Motor neuron (in vitro differentiated cells): ENCODE measurements around the gene LMF1. TPM values are rescaled to one million over a fixed set of nuclear protein-coding genes. Genes with fewer than 3 reads are reported as not detected.
A peak's percentile ranks its signal among the peaks of the same experiment; 100 is the strongest.

Source experiments
- ATAC-seq, 8 experiments: fragments of 200-7000 bp; cut with Tn5 transposase; replicated peaks in 6 of 8; 2 replicates each; pipeline ENCODE4 v1.8.0; 2021; ENCODE audit warnings: mild to moderate bottlenecking in 8 of 8, moderate library complexity in 8 of 8
- H3K27ac ChIP-seq, 2 donors: fragments of 250-450 bp; sonication (Bioruptor Pico); 2 replicates each; pipeline ENCODE4 v1.9.0; 2021; ENCODE audit warnings: antibody characterized with exemption in 2 of 2, mild to moderate bottlenecking in 2 of 2, moderate library complexity in 1 of 2
- H3K4me1 ChIP-seq, 2 donors: fragments of 250-450 bp; sonication (Bioruptor Pico); replicated peaks in 1 of 2; 2 replicates each; pipeline ENCODE4 v1.6.1; 2021; ENCODE audit warnings: antibody characterized with exemption in 2 of 2, mild to moderate bottlenecking in 2 of 2, moderate library complexity in 1 of 2
- H3K4me3 ChIP-seq, 5 donors: fragments of 250-450 bp; sonication (Bioruptor Pico); 2 replicates each; pipeline ENCODE4 v1.9.0; 2021; ENCODE audit warnings: antibody characterized with exemption in 5 of 5, mild to moderate bottlenecking in 5 of 5, moderate library complexity in 4 of 5
- WGBS, 10 experiments: fragments of 450-650 bp; shearing (Covaris generic); methylation state at CpG; one replicate each; pipeline ENCODE4 v1.0.0; 2022; 5-methylcytosine and 5-hydroxymethylcytosine counted together
- in situ Hi-C, 9 experiments: fragments of 400-800 bp; cut with MboI; loops; one replicate each; pipeline ENCODE4 v1.15.0; 2021; ENCODE audit warnings: low sequenced_read_pairs in 9 of 9, low pct_unique_long_range_greater_than_20kb in 2 of 9; ENCODE audit not compliant: unreplicated experiment in 9 of 9
- total RNA-seq, 8 experiments: library from RNA; unstranded; fragments of 300-600 nt; gene quantifications; 2 replicates each; pipeline versions ENCODE4 v1.2.3 to v1.2.4, GENCODE V29; 2022

Gene LMF1
- total RNA-seq, 8 experiments from 2014 or later = 5.1 to 20.0 (median 9.2) TPM

- peak overlapping the region; percentile 26 to 67 for H3K27ac ChIP-seq
- WGBS, 10 experiments = 0 to 72% (median 38%) methylated on average over 1 to 9 of the region's 23 CpGs; no CpG with 5 or more reads in 4 of the 10 experiments
- in situ Hi-C loops = no loop called here
- H3K4me1 ChIP-seq = peaks cover 3 to 10% of the 10 kb centered on the region in 2 donors
- ATAC-seq = peak in 6 of 8 experiments; percentile 32 to 75 (median 38)
- H3K4me3 ChIP-seq = no peak overlapping the region
Measured at GRCh38 chr16:920051-920681, 50.6 kb downstream of the LMF1 start.

- ATAC-seq = no peak
- H3K27ac ChIP-seq = no peak overlapping the region
- in situ Hi-C loops = no loop called here
- peaks cover 3 to 10% of the 10 kb centered on the region in 2 donors for H3K4me1 ChIP-seq
- WGBS, 10 experiments = no CpG with 5 or more reads among the region's 15 CpGs
- H3K4me3 ChIP-seq = no peak overlapping the region
Measured at GRCh38 chr16:919658-920050, 51.1 kb downstream of the LMF1 start.

GRCh38 chr16:918741-919657 is 51.8 kb downstream of the LMF1 start:
- no peak overlapping the region for H3K4me3 ChIP-seq
- H3K4me1 ChIP-seq = peaks cover 3 to 10% of the 10 kb centered on the region in 2 donors
- in situ Hi-C loops = no loop called here
- no peak overlapping the region for H3K27ac ChIP-seq
- WGBS, 10 experiments = 80 to 96% (median 93%) methylated on average over 2 to 19 of the region's 47 CpGs; no CpG with 5 or more reads in 6 of the 10 experiments
- ATAC-seq = no peak

GRCh38 chr16:918068-918467 is 52.7 kb downstream of the LMF1 start:
- 83 to 100% (median 94%) methylated on average over 2 to 15 of the region's 20 CpGs; no CpG with 5 or more reads in 3 of the 10 experiments for WGBS, 10 experiments
- Histone ChIP-seq H3K4me3 (no peak overlapping the region), H3K4me1 (peaks cover 5 to 10% of the 10 kb centered on the region in 2 donors), H3K27ac (no peak overlapping the region)
- in situ Hi-C loops = no loop called here
- ATAC-seq = no peak

- ATAC-seq = no peak
- no peak overlapping the region for H3K27ac ChIP-seq
- H3K4me3 ChIP-seq = no peak overlapping the region
- in situ Hi-C loops = no loop called here
- WGBS, 10 experiments = 90 to 100% methylated on average over 1 to 10 of the region's 21 CpGs; no CpG with 5 or more reads in 8 of the 10 experiments
- peaks cover 9 to 10% of the 10 kb centered on the region in 2 donors for H3K4me1 ChIP-seq
Measured at GRCh38 chr16:917591-918061, 53.2 kb downstream of the LMF1 start.

- H3K4me1 ChIP-seq = peaks cover 10% of the 10 kb centered on the region in 2 donors
- in situ Hi-C loops = no loop called here
- H3K27ac ChIP-seq = no peak overlapping the region
- ATAC-seq = no peak
- no peak overlapping the region for H3K4me3 ChIP-seq
- 50 to 100% (median 87%) methylated on average over 1 to 9 of the region's 26 CpGs; no CpG with 5 or more reads in 3 of the 10 experiments for WGBS, 10 experiments
Measured at GRCh38 chr16:916035-916799, 54.6 kb downstream of the LMF1 start.

GRCh38 chr16:915546-915945 is 55.2 kb downstream of the LMF1 start:
- Histone ChIP-seq H3K4me3 (no peak overlapping the region), H3K27ac (no peak overlapping the region), H3K4me1 (peaks cover 5 to 7% of the 10 kb centered on the region in 2 donors)
- ATAC-seq = no peak
- in situ Hi-C loops = no loop called here
- WGBS, 10 experiments = no CpG with 5 or more reads among the region's 19 CpGs

GRCh38 chr16:914440-914839 is 56.3 kb downstream of the LMF1 start:
- ATAC-seq = peak in 2 of 8 experiments; percentile 18 to 37
- peaks cover 0 to 7% of the 10 kb centered on the region in 2 donors for H3K4me1 ChIP-seq
- WGBS, 10 experiments = no CpG with 5 or more reads among the region's 4 CpGs
- in situ Hi-C loops = no loop called here
- H3K27ac ChIP-seq = no peak overlapping the region
- H3K4me3 ChIP-seq = no peak overlapping the region

GRCh38 chr16:913817-914439 is 56.9 kb downstream of the LMF1 start:
- in situ Hi-C loops = no loop called here
- WGBS, 10 experiments = 89 to 100% (median 94%) methylated on average over 1 to 13 of the region's 26 CpGs; no CpG with 5 or more reads in 5 of the 10 experiments
- no peak overlapping the region for H3K4me3 ChIP-seq
- peaks cover 0 to 7% of the 10 kb centered on the region in 2 donors for H3K4me1 ChIP-seq
- H3K27ac ChIP-seq = no peak overlapping the region
- ATAC-seq = no peak

GRCh38 chr16:912684-913613 is 57.8 kb downstream of the LMF1 start:
- 60 to 82% (median 78%) methylated on average over 1 to 21 of the region's 56 CpGs; no CpG with 5 or more reads in 6 of the 10 experiments for WGBS, 10 experiments
- H3K27ac ChIP-seq = no peak overlapping the region
- peaks cover 0 to 7% of the 10 kb centered on the region in 2 donors for H3K4me1 ChIP-seq
- H3K4me3 ChIP-seq = no peak overlapping the region
- peak in 5 of 8 experiments; percentile 19 to 53 (median 43) for ATAC-seq
- in situ Hi-C loops = no loop called here

- ATAC-seq = no peak
- Histone ChIP-seq H3K4me1 (peaks cover 0 to 7% of the 10 kb centered on the region in 2 donors), H3K27ac (no peak overlapping the region), H3K4me3 (no peak overlapping the region)
- in situ Hi-C loops = no loop called here
- 80 to 100% (median 93%) methylated on average over 1 to 7 of the region's 19 CpGs; no CpG with 5 or more reads in 5 of the 10 experiments for WGBS, 10 experiments
Measured at GRCh38 chr16:912322-912683, 58.5 kb downstream of the LMF1 start.
